ENCODE measurements around the gene PPIE.

DNA sequence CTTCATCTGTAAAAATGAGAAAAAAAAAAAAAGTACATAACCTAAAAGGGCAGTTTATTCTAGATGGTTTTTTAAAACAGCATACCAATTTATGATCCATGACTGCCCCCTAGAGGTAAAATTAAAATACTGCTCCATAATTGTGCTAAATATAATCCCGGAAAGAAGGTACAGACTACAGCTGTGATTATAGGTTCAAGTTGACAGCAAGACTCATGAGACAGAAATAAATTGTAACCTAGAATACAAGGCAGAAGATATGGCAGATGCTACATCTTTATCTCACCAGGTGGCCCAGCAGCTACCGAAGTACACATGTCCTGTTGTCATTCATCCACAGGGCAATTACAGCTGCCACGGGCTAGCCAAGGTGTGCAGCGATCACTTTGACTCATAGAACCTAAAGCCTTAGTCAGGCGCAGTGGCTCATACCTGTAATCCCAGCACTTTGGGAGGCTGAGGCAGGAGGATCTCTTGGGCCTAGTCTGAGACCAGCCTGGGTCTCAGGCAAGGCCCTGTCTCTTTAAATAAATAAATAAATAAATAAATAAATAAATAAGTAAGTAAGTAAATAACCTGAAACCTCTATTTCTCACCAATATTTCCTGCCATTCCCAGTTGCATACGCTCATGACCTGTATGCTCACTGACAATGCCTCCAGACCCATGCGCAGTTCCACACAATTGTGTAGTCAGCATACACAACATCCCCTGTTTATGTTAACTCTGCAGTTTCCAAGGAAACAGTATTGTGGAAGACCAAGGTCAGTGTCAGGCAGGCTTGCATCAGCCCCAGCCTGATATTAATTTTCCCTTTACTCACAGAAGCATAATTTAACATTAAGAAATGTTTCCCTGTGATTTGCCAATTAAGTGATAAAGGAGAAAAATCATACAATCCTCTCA lies 18.3 kb upstream of the PPIE start:
- TF ChIP-seq FOXM1 (IDR thresholded peaks at IDR 0.05; ENCODE audit: borderline replicate concordance, low read depth) (no peak), EP300 (IDR thresholded peaks at IDR 0.05; ENCODE audit: borderline replicate concordance) (no peak), YY1 (IDR thresholded peaks at IDR 0.05; ENCODE audit: low read depth) (no peak)

Measured in Ishikawa (cell line).